RCC 7860 (cell line): Measurements from ENCODE around the gene MRAS.

ENCODE experiments used
- DNase-seq: peaks from one replicate; pipeline ENCODE4 v3.0.0-alpha.2; 2015; ENCODE audit warnings: low spot score
- FAIRE-seq: peaks from 2 replicates; lab custom pipeline; 2012; peaks lifted over from hg19 to GRCh38; lab: Jason Lieb, UNC

MRAS gene

DNA sequence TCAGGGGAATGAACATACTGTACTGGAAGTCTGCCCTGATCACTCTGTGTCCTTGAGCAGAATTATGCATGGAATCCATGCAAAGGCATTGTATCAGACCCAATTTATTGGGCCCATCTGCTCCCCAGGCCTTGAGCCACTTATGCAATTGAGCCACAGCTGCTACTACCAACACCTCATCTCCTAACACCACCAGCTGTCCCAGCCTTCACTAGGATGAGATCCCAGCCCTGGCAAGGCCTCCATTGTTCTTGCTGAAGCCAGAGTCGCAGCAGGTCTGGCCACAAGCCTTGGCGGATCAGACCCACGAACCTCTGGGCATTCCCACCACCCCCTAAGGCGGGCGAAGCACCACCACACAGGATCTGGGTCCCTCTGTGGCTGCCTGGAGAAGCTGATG lies 9.6 kb upstream of the MRAS start:
- DNase-seq (no peak), FAIRE-seq (no peak)

DNA sequence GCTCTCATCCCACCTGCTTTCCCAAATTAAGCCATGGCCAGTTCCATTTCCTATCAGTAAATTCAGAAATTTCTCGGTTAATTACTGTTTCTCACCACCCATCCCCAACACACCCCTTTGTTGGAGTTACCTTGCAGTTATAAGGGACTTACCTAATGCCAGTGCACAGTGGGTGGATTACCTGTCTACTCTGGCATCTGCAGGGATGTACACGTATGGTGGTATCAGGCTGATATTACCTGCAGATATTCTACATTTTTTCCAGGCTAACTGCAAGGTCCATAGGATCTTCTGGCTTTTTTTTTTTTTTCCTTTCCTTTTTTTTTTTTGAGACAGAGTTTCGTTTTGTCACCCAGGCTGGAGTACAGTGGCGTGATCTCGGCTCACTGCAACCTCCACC lies 7.9 kb upstream of the MRAS start:
- FAIRE-seq: no peak
- no peak for DNase-seq

DNA sequence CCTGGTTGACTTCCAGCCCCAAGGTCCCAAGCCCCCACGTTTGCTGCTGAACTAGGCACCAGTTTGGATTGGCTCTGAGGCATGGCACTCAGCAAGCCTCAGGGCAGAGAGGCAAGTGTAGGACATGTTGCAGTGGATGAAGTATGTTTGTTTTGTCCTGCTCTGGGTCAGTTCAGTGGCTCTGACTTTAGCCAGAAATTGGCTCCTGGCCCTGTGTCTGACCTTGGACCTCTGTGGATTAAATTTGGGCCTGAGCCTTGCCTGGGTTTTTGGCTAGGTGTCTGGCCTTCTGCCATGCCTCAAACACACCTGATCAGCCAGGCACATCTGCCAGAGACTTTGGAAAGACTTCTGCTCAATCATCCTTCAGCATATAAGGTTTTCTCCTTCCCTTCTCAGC lies 3.6 kb upstream of the MRAS start:
- DNase-seq (no peak), FAIRE-seq (no peak)

DNA sequence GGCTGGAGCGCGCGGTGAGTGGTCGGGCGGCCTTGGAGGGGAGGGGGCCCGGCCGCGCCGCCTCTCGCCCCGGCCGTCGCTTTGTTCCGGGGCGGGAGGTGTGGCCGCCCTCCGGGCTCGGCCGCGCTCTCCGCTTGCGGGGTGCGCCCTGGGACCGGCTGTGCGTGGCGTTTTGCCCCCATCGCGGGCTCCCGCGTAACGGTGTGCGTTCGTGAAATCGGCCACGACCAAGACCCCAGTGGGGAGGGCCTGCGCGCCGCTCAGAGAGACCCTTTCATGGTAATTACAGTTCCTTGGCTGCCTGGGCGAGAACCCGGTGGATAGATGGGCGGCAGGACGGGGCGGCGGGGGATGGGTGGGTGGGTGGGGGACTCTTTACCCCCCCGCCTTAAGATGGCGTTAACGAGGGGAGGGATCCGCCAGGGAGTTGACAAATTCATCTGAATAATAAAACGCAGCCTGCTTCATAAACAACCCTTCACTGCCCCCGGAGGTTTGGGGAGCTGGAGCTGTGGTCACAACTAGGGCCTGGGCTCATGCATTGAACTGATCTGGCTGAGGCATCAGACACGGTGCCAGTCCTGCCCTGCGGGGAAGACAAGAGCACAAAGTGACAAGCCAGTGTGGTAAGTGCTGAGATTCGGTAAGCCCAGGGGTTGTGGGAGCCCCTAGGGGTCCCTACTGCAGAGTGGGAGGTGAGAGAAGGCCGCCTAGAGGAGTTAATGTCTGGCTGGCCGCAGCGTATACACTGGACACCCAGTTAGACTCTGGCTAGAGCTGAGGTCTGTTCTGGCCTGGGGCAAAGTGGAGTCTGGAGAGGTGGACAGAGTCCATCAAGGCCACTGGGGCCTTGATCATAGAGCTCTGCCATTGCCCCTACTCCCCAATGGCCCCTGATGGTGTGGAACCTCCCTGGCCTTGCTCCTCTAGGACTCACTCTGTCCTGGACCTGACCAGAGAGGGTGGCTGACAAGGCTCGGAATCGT lies 668 bp downstream of the MRAS start:
- FAIRE-seq: no peak
- no peak for DNase-seq

DNA sequence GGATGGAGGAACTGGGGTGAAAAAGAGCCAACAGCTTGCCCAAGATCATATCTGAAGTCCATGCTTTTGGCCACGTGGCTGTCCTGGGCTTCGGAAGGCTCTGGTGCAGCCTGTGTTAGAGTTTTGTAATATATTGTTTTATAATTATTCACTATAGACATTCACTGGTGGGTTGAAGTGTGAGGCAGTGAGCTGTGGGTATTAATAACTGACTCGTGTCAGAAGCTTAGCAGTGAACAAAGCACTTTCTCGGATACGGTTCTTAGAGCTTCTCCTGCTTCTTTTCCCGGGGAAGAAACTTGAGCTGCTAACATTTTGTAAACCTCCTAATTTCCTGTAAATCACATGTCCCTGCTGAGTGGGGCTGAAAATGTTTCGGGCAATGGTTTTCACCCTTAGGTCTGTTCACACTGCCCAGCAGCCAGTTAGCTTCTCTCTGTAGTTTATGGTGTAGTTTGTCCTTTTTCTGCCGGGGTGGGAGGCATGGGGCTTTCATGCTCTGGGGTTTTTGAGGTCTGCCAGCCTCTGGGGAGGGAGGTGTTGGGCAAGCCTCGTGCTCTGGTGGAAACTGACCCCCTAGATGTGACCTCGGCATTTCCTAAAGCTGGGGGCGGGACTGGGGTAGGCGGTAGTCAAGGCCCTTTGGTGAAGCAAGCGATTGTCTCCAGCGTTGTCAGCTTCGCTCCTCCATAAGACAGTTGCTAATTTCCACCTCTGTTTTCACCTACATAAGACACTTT lies 1.7 kb downstream of the MRAS start:
- DNase-seq: no peak
- FAIRE-seq: no peak

DNA sequence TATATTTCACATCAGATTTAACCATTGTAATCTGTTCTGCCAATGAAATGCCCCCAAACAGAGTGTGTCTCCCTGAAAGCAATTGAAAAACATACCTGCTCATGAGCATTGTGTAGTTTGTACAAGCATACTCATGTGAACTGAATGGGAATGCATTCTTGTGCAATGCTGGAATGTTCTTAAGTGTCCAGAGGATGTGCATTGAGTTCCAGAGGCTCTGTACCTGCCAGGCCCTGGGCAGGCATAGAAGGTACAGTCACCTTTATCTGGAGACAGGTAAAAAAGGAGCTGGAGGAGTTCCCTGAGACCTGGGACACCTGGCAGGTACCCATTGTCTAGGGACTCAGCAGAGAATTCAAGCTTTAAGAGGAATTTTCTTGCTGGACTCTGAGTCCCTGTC lies 2.8 kb downstream of the MRAS start:
- no peak for DNase-seq
- no peak for FAIRE-seq

DNA sequence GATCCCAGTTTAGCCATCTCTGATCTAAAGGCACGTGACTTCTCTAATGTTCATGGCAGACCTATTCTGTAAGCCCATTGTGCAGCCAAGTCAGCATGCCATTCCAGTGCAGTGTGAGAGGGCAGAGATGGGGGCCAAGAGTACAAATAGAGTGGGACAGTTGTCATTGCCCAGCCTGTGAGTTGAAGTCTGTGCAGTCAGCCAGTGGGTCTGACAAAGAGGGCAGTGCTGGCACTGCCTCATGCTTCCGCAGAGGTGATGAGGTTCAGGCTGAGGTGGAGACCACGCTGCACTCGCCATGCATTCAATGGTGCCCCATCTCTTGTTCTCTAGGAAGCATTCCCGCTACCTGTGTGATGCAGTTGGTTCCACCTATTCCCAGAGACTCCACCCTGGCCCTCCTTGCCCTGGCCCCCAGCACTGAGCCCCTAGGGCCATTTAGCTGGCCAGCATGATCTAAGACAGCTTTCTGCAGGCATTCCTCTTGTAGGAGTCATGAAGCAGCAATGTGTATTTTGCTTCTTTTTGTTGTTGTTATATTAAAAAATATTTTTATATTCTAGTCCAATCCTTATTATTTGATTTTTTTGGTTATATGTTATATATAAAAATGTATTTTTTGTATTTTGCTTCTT lies 3.7 kb downstream of the MRAS start:
- DNase-seq (no peak), FAIRE-seq (no peak)

DNA sequence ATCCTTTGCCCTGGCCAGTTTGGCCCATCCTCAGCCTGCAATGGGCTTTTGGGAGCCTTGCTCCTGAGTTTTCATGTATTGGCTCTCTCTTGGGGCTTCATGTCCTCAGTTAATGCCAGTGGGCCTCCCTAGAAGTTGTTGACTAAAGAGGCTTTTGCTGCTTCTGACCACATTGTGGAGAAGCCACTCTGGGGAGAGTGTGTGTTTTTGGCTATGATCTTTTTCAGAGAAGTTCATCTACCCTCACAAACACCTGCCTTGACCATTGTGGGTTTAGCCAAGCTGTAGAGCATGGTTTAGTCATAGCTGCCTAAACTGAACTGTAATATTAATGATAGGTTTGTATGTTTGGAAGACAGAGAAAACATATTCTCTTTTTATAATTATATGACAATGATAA lies 6.0 kb downstream of the MRAS start:
- DNase-seq: no peak
- FAIRE-seq: no peak

DNA sequence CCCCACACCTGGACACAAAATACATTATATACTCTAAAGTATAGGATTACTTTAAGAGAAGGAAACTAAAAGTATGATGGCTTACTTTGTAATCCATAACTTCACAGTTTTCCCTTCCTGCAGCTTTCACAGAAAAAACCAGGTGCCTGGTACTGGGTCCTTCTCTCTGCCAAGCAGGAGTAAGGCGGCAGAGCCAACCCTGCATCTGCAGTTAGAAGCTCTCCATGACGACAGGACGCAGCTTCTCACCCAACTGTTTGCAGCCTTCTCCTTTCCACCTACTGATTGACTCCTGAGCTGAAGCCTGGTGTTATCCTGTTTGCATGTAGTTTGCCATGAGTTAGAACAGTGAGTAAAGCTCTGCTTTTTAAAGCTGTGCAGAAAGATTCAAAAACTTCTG lies 6.7 kb downstream of the MRAS start:
- FAIRE-seq (no peak), DNase-seq (no peak)

DNA sequence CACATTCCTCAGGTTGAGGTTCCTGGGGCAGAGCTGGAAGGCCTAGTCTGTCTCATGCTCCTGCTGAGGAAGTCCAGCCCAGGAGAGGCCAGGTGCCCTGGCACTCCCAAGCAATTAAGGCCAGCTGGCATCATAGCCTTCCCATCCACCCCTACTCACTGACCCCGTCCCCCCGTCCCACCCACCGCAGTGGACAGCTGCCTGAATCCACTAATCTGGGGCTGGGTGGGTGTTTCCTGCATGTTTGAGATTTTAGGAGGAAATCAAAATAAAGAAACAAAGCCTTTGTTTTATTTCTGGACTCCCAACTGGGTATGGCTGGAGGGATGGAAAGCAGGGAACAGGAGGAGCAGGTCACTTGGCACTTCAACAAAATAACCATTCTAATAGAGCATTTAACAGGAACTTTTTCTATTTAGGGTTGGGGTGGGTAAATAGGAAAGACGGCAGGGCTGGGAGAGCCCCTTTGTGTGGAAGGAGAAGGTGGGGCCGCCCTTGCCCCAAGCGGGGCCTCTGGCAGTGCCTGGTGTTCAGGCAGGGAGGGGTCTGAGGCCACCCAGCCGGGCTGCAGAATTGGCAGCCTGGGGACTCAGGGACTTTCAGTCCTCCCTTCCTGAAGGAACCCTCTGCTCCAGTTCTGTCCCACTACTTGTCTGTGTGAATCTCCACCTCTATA lies 8.5 kb downstream of the MRAS start:
- no peak for DNase-seq
- no peak for FAIRE-seq

DNA sequence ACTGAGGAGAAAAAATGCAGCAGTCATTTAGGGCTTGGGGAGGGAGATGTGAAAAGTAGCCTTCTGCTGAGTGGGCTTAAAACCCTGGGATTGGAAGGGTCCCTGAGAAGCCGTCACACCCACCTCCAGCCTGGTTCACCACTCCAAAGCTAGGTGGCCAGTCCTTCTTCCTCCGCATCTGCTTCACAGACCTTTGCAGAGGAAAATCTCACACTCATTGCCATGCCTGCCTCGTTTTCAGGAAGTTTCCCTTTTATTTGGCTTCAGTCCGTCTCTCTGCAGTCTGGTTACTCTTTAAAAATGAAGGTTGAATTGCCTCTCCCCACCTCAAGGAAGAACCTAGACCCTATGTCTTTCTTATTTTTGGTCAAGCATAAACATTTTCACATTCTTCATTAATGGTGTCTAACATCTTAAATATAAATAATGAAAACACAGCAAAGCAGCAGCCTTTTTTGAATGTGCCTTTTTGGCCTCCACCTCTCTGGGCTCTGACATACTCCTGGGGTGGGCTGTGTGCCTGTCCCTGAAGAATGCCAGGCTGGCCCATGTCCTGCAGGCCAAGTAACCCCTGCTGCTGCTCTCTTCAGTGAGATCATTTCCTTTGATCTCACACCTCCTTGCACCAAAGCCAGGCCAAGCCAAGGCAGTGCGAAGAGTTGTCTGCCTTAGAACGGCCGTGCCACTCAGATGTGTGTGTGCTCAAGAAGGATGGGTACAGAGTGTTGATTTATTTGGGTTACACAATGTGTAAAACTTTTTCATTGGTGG lies 11.0 kb downstream of the MRAS start:
- DNase-seq (peak; percentile 8), FAIRE-seq (no peak)

DNA sequence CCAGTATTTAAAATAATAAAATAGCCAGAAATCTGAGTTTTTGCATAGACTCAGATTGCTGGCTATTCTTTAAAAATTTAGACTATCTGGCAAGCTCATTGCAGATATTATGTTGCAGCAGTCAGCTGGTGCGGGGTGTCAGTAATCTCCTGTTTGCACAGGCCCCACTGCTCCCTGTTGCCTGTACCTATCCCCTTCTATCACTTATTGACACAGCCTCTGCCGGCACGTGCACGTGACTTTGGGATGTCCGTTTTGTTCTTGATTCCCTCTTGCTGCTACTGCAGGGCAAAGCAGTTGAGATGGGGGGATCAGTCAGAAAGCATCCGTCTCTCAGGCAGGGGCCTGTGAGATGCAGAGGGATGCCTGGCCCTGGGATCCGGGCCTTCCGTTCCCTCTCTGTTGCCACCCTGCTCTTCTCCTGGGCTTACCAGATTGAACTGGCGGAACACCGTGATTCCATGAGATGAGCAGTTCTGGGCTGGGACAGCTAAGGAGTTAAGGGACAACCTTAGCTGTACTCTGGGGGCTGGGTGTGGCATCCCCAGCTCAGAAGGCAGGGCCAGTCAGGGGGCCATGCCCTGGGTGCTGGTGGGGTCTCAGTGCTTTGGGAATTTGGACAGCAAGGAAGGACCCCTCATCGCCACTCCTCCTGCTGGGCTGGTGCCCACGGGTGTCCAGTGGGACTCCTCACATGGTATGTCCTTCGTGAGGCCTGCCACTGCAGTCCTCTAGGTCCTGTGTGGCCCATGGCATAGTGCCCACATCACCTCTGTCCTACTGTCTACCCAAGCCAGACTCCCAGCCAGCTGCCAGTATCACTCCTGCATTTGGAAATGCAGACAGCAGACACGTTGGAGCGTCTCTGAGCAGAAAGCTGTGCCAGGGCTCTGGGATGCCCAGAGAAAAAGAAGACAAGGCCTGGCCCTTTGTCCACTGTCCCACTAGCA lies 11.8 kb downstream of the MRAS start:
- no peak for DNase-seq
- no peak for FAIRE-seq

DNA sequence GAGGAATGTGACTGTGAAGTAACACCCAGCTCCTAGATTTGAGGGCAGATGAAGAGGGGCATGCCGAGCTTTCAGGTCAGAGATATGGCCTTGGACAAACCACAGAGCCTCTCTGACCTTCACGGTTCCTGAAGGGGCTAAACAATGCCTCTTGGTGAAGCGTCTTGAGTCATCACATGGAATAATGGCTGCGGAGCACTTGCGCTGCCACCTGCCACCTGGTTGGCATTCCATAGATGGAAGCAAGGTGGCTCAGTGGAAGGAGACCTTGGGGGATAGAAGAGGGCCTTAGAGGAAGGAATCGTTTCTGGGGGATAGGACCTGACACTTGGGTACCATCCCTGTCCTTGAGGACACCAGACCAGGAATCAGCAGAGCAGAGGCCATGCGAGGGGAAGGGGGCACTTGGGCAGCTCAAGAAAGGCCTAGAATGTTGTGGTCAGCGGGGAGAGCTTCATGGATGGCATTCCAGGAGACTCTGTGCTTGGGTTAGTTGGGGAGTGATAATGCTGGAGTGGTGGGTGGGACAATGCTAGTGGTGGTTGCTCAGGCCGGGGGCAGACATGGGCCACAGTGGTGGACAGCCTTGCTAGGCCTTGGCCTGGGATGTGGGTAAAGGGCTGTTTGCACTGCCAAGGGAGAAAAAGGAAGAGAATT lies 12.6 kb downstream of the MRAS start:
- no peak for FAIRE-seq
- peak; percentile 37 for DNase-seq

DNA sequence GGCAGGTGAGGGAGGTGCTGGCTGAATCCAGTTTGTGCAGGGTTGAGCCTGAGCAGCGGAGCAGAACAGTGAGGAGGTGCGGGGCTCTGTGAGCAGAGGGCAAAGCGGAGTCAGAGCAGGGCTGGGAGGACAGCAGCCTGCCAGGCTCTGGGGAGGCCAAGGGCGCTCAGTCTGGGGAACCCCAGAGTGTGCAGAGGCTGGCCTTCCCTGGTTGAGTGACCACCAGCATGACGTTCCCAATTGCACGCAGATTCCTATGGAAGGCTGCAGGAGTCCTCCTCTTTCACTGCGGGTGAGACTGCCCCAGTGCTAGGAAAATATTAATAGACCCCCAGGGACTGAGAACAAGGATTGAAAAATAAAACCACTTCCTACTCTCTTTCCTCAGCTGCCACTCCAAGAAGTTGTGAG lies 13.2 kb downstream of the MRAS start:
- FAIRE-seq: peak; percentile 95
- DNase-seq: peak; percentile 92

DNA sequence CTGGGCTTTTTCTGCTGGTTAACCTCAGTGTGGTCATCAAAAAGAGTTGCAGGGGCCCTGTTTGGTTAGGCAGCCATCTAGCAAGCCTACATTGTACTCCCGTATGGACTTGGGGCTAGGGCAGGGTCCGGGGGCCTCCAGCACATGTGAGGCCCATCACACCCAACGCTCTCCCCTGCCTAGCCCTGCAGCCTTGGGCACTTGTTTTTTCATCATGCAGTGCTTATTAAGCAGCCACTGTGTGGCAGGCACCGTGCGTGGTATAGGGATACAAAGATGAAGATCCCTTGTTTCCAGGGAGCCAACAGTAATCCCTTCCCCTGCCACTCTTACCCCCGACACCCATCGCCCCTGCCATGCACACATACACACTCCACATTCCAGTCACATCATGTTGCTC lies 14.2 kb downstream of the MRAS start:
- FAIRE-seq: no peak
- no peak for DNase-seq

DNA sequence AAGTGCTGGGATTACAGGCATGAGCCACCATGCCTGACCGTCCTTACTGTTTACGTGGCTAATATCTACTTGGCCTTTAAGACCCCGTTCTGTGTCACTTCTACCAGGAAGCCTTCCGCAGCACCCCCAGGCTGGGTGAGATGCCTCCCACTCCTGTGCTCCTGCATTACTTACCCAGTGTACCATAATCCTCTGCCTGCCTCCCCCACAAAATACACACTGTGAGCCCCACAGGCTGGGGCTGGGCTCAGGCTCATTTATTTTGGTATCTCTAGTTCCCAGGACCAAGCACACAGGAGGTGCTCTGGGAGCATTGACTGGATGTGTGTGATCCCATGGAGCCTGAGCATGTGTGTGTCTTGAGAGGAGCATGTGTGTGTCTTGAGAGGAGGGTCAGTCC lies 14.9 kb downstream of the MRAS start:
- DNase-seq (no peak), FAIRE-seq (no peak)

DNA sequence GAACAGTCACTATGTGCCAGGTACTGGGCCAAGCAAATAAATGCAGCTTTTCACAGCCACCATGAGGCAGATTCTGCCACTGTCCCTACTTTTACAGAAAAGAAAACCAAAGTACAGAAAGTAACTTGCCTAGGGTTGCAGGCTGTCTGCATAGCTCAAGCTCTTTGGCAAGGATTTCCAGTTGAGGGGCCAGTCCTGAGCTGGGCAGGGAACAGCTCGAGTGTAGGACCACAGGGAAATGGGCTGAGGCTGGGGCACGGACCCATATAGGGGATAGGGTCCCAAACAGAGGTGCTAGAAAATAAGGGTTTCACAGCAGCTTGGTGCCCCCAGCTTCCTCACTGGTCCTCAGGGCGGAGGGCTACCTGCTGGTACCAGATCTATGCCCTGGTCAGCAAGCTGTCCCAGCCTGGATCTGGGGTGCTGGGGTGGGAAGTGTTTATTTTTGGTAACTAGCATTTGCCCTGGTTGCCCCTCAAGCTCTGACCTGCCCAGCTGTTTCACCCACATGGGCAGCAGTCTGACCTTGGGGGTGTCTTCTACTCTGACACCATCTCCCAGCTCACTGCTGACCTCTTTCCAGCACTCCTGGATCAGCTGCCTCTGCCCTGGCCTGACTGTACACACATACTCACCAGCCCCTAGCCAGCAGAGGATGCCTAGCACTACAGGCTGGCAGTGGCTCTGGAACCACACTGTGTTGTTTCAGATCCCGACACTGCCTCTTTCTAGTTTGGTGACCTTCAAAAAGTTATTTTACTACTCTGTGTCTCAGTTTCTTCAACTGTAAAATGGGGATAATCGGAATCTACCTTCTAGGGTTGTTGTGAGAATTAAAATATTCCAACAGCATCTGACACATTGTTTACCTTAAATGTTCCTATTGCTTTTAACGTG lies 16.2 kb downstream of the MRAS start:
- DNase-seq (no peak), FAIRE-seq (no peak)

DNA sequence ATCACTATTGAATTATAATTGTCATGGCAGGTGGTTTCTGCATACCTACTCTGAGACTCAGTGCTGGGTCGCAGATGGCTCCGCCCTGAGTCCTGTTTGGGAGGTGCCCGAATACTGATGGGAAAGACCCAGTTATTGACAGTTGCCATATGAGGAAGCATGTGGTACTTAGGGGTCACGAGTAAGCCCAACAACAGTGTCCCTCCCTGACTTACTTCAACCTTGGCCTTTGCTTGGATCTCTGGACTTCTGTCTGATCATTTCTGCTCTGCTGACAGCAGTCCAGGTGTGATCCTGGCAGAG lies 16.8 kb downstream of the MRAS start:
- no peak for FAIRE-seq
- DNase-seq: no peak
